Fibroblast of the aortic adventitia (primary cell): ENCODE results near the gene TMC7. TPM values are rescaled to one million over a fixed set of nuclear protein-coding genes. Genes with fewer than 3 reads are reported as not detected.

Source experiments
- DNase-seq: peaks from one replicate; pipeline ENCODE4 v3.0.0-alpha.2; 2010; ENCODE audit warnings: low read depth
- H3K4me3 ChIP-seq: 2 replicates; pipeline ENCODE4 v1.5.1; 2011; ENCODE audit warnings: low read depth, mild to moderate bottlenecking, control low read depth, low read length, moderate library complexity
- CTCF ChIP-seq: IDR thresholded peaks from 2 replicates; pipeline ENCODE4 v1.5.1; 2011; ENCODE audit warnings: mild to moderate bottlenecking, low read length, control low read depth, inconsistent platforms; ENCODE audit not compliant: insufficient read depth
- total RNA-seq: library from RNA; depleted of rRNA; stranded (reverse); fragments of >200 nt; gene quantifications from 2 replicates; pipeline ENCODE4 v1.2.3, GENCODE V29; 2012; ENCODE audit warnings: low replicate concordance

TMC7 gene
- total RNA-seq, 1 donor, result 1.5 TPM

DNA sequence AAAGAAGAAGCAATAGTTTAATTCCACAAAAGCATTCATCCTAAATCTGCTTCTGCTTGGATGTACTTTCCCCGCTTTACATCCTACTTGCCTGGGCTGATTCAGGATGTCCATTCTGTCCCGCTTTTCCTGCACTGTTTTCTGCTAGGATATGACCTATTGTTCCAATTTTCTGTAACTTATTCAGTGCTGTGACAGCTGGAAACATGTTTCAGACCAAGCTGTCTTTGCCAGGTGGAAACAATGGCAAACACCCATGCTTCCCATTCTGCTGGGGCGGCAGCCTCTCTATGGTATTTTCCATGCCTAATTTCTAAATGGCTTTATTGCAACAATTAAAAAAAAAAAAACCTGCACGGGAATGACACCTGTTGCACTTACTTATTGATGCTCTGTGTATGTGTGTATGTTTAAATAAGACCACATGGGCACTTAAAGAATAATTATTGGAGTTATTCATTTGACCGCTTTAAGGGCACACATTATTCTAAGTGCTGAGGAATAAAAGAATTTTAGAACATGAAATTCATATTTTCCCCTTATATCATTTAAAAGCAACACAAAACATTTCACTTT is 104.7 kb downstream of the TMC7 start:
- no peak for TF ChIP-seq CTCF
- no peak for DNase-seq
- H3K4me3 ChIP-seq, result no peak overlapping the region

DNA sequence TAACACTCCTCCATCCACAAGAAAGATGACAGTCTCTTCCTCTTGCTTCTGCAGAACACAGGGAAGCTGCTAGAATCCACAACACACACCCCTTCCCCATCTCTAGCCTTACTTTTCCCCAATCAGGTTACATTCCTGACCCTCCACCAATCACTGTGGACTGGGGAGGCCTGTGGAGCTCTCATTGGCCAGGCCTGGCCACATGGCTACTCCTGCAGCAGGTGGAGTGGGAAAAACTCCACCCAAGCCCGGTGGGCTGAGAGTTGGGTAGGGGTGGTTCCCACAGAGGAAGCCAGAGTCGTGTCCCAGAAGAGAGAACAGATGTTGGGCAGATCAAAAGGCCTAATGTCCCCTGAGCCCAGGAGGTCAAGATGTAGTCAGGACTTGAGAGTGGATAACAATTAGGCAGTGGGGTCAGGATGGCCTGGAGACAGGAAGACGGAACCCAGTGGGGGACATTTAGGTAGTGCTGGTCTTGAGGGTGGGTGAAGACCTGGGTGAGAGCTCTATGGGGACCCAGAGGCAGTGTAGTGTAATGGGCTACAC is 105.7 kb downstream of the TMC7 start:
- DNase-seq, result no peak
- no peak overlapping the region for H3K4me3 ChIP-seq
- no peak for TF ChIP-seq CTCF

GRCh38 chr16:19090916-19091315 is 107.2 kb downstream of the TMC7 start:
- DNase-seq, result no peak
- H3K4me3 ChIP-seq, result no peak overlapping the region
- TF ChIP-seq CTCF, result no peak

- DNase-seq, result no peak
- H3K4me3 ChIP-seq, result no peak overlapping the region
- TF ChIP-seq CTCF, result no peak
Observed at GRCh38 chr16:19092653-19093410, 109.1 kb downstream of the TMC7 start.

GRCh38 chr16:19093631-19094541 is 110.2 kb downstream of the TMC7 start:
- DNase-seq, result no peak
- H3K4me3 ChIP-seq, result no peak overlapping the region
- no peak for TF ChIP-seq CTCF

DNA sequence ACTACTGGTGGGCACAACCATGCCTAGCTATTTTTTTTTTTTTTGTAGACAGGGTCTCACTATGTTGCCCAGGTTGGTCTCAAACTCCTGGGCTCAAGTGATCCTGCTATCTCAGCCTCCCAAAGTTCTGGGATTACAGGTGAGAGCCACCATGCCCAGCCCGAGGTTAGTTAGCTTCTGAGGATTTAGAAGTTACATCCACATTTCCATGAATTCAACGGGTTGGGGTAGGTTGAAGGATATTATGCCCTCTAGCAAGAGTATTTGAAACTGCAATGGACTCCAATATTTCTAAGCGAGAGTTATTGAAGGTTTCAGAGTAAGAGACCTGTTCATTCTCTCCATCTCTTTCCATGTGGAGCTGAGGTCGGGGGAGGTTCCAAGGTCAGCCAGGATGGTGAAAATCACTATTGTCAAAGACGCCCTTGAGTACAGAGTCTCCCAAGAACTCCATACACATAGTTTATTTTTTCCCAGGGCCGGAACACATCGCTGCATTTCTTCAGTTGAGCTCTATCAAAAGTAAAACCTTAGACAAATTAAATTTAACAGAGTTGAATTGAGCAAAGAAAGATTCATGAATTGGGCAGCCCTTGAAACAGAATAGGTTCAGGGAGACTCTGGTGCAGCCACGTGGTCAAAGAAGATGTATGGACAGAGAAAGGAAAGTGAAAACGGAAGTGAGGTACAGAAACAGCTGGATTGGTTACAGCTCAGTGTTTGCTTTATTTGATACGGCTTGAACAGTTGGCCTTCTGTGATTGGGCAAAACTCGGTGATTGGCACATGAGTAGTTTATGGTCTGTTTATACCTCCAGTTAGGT is 111.0 kb downstream of the TMC7 start:
- DNase-seq, result no peak
- H3K4me3 ChIP-seq, result no peak overlapping the region
- no peak for TF ChIP-seq CTCF
